HL-60 (cell line): ENCODE data around the gene ATP6V1E1.

Experiments used
- POLR2AphosphoS5 ChIP-seq: IDR thresholded peaks from 2 replicates; pipeline ENCODE4 v1.6.1; 2012; ENCODE audit warnings: low read depth
- SPI1 ChIP-seq: IDR thresholded peaks from 2 replicates; pipeline ENCODE4 v1.6.1; 2012; ENCODE audit warnings: low read depth, mild to moderate bottlenecking, borderline replicate concordance
- TF ChIP-seq, protein P1 (sequence below): IDR thresholded peaks from one replicate; pipeline ENCODE4 v1.5.1; 2011; ENCODE audit warnings: low read length, control low read depth, inconsistent platforms; ENCODE audit not compliant: insufficient read depth
- TF ChIP-seq, protein P2 (sequence below): IDR thresholded peaks from 2 replicates; pipeline ENCODE4 v1.6.1; 2012; ENCODE audit warnings: low read depth; ENCODE audit not compliant: insufficient replicate concordance

DNA sequence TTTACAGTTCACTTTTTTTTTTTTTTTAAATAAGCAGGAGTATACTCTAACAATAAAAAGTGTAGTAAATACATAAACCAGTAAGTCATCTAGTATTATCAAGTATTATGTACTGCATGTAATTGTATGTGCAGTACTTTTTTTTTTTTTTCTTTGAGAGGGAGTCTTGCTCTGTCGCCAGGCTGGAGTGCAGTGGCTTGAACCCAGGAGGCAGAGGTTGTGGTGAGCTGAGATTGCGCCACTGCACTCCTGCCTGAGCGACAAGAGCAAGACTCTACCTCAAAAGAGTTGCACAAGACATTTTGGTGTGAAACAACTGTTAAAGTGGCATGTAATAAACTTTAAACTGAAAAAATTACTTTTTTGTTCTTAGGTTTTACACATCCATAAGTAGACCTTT lies 26.7 kb upstream of the ATP6V1E1 start:
- no peak for TF ChIP-seq SPI1
- TF ChIP-seq, protein P1, sequence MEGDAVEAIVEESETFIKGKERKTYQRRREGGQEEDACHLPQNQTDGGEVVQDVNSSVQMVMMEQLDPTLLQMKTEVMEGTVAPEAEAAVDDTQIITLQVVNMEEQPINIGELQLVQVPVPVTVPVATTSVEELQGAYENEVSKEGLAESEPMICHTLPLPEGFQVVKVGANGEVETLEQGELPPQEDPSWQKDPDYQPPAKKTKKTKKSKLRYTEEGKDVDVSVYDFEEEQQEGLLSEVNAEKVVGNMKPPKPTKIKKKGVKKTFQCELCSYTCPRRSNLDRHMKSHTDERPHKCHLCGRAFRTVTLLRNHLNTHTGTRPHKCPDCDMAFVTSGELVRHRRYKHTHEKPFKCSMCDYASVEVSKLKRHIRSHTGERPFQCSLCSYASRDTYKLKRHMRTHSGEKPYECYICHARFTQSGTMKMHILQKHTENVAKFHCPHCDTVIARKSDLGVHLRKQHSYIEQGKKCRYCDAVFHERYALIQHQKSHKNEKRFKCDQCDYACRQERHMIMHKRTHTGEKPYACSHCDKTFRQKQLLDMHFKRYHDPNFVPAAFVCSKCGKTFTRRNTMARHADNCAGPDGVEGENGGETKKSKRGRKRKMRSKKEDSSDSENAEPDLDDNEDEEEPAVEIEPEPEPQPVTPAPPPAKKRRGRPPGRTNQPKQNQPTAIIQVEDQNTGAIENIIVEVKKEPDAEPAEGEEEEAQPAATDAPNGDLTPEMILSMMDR = no peak
- TF ChIP-seq, protein P2, sequence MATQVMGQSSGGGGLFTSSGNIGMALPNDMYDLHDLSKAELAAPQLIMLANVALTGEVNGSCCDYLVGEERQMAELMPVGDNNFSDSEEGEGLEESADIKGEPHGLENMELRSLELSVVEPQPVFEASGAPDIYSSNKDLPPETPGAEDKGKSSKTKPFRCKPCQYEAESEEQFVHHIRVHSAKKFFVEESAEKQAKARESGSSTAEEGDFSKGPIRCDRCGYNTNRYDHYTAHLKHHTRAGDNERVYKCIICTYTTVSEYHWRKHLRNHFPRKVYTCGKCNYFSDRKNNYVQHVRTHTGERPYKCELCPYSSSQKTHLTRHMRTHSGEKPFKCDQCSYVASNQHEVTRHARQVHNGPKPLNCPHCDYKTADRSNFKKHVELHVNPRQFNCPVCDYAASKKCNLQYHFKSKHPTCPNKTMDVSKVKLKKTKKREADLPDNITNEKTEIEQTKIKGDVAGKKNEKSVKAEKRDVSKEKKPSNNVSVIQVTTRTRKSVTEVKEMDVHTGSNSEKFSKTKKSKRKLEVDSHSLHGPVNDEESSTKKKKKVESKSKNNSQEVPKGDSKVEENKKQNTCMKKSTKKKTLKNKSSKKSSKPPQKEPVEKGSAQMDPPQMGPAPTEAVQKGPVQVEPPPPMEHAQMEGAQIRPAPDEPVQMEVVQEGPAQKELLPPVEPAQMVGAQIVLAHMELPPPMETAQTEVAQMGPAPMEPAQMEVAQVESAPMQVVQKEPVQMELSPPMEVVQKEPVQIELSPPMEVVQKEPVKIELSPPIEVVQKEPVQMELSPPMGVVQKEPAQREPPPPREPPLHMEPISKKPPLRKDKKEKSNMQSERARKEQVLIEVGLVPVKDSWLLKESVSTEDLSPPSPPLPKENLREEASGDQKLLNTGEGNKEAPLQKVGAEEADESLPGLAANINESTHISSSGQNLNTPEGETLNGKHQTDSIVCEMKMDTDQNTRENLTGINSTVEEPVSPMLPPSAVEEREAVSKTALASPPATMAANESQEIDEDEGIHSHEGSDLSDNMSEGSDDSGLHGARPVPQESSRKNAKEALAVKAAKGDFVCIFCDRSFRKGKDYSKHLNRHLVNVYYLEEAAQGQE = no peak
- no peak for TF ChIP-seq POLR2AphosphoS5
